LNCAP (cell line): ENCODE data around the gene RHOB.

ENCODE experiments used
- TF ChIP-seq, protein P1 (sequence below): fragments of 450-650 bp; IDR thresholded peaks from 2 replicates; pipeline ENCODE4 v1.5.1; 2017; ENCODE audit warnings: mild to moderate bottlenecking

Gene RHOB

DNA sequence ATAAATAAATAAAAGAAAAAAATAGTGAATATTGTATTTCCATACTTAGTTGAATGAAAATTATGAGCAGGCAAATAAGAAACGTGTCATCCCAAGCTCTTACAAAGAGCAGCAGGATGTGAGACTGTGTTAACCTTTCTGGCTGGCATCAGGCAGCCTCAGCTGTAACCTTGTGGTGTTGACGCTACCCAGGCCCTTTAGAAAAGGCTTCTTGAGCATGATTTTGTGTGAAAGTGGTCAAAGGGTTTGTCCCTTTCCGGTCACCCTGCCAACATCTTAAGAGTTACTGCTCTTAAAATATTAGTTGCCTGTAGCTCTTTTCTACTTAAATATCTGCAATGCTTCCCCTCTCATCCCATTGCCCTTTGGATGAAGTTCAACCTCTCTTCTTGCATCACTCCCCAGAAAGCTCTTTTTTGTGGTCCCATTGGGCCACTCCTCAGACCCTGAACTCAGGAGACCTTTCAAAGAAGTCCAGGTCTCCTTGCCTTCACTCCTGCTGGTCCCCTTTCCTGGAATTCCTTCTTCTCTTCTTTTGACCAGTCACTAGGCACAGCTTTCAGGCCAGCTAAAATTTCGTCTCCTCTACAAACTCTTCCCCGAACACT is 35.0 kb downstream of the RHOB start:
- TF ChIP-seq, protein P1, sequence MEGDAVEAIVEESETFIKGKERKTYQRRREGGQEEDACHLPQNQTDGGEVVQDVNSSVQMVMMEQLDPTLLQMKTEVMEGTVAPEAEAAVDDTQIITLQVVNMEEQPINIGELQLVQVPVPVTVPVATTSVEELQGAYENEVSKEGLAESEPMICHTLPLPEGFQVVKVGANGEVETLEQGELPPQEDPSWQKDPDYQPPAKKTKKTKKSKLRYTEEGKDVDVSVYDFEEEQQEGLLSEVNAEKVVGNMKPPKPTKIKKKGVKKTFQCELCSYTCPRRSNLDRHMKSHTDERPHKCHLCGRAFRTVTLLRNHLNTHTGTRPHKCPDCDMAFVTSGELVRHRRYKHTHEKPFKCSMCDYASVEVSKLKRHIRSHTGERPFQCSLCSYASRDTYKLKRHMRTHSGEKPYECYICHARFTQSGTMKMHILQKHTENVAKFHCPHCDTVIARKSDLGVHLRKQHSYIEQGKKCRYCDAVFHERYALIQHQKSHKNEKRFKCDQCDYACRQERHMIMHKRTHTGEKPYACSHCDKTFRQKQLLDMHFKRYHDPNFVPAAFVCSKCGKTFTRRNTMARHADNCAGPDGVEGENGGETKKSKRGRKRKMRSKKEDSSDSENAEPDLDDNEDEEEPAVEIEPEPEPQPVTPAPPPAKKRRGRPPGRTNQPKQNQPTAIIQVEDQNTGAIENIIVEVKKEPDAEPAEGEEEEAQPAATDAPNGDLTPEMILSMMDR: no peak

DNA sequence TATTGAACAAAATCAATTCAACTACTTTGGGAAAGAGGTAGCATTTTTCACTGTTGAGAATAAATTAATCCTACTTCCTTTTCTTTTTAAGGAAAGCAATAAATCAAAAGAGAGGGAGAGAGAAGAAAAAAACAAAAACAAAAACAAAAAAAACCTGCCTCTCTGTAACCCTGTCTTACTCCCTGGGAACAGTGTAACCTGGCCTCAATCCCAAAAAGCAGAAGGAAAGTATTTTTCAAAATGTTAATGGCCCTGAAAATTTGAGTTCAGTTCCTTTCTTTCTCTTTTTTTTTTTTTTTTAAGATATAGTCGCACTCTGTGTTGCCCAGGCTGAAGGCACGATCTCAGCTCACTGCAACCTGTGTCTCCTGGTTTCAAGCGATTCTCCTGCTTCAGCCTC is 35.9 kb downstream of the RHOB start:
- TF ChIP-seq, protein P1: no peak

DNA sequence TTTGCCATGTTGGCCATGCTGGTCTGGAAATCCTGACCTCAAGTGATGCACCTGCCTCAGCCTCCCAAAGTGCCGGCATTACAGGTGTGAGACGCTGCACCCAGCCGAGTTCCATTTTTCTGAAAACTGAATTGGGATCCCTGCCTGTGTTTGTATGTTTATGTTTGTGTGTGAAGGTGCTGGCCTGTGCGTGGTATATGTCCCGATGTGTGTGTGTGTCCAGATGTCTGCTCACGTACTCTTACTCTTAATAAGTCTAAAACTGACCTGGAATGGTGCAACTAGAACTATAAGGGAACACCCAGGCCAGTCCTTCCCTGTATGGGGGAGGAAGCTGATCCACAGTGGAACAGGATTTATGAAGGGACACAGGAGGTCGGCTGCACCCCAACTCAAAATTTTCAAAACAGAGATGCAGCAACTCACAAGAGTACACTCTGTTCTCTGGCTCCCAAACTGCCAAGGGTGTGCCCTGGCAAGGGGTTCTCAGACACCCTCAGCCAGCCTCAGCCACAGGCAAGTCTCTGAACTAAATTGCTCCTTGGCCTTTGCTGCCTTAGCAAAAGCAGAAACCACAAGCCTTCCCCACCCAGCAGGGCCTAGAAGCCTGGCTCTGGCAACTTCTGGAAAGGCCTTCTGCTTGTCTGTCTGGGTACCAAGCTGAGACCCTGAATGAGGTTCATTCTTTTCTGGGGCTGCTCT is 36.5 kb downstream of the RHOB start:
- TF ChIP-seq, protein P1: no peak

DNA sequence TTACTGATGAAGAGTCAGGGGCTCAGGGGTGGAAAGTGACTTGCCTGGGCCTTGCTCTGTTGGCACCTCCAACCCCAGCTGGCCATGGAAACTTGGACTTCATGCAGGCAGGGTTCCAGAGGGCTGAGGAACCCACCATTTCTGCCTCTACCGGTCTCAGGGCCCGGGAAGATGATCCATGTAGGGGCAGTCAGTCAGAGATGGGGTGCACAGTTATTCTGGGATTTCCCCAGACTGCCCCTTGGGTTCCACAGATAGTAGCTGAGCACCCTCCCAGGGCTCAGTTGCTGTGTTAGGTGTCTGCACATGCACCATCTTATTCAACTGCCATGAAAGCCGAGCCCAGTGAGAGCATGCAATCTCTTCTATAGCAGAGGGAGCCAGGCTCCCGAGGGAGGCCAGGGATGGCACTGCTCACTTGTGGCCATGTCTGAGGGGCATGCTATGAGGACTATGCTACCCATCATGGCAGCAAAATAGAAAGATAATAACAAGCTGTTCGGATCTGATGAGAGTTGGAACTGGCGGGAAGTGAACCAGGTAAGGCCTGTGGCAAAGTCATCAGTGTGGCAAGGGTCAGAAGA is 37.3 kb downstream of the RHOB start:
- TF ChIP-seq, protein P1: no peak

GRCh38 chr2:20484810-20485611 is 38.1 kb downstream of the RHOB start:
- TF ChIP-seq, protein P1: no peak

- TF ChIP-seq, protein P1: no peak
Observed at GRCh38 chr2:20485612-20486388, 38.9 kb downstream of the RHOB start.

- TF ChIP-seq, protein P1: no peak
Observed at GRCh38 chr2:20486571-20486970, 39.7 kb downstream of the RHOB start.
